NCI-H146 treated with DMSO at 0.1 percent for 48 hours (cell line): ENCODE data around the gene PPFIBP1.
"Not testable (repeated sequence)": the region's sequence is repeated elsewhere in the genome, so short reads cannot be mapped to it uniquely, and the experiment has no call there.

ENCODE experiments used
- DNase-seq: peaks from one replicate; lab custom pipeline; 2025; ENCODE audit not compliant: unreplicated experiment; lab: John Stamatoyannopoulos, UW

PPFIBP1 gene

GRCh38 chr12:27564612-27565213 is 40.7 kb downstream of the PPFIBP1 start:
- DNase-seq: no peak

- no peak for DNase-seq
These were observed 42.2 kb downstream of the PPFIBP1 start for GRCh38 chr12:27566159-27566558.

- no peak for DNase-seq
These were observed 42.6 kb downstream of the PPFIBP1 start for GRCh38 chr12:27566626-27567025.

GRCh38 chr12:27571463-27571862 is 47.5 kb downstream of the PPFIBP1 start:
- no peak for DNase-seq

GRCh38 chr12:27572486-27573255 is 48.7 kb downstream of the PPFIBP1 start:
- DNase-seq: no peak

GRCh38 chr12:27573972-27574371 is 50.0 kb downstream of the PPFIBP1 start:
- no peak for DNase-seq

- no peak for DNase-seq
These were observed 51.2 kb downstream of the PPFIBP1 start for GRCh38 chr12:27575090-27575761.

GRCh38 chr12:27575762-27576118 is 51.7 kb downstream of the PPFIBP1 start:
- no peak for DNase-seq

GRCh38 chr12:27576667-27577347 is 52.8 kb downstream of the PPFIBP1 start:
- DNase-seq: no peak

GRCh38 chr12:27577688-27578087 is 53.7 kb downstream of the PPFIBP1 start:
- no peak for DNase-seq

- no peak for DNase-seq
These were observed 54.8 kb downstream of the PPFIBP1 start for GRCh38 chr12:27578689-27579372.

GRCh38 chr12:27580561-27581330 is 56.7 kb downstream of the PPFIBP1 start:
- no peak for DNase-seq

- DNase-seq: not testable (repeated sequence)
These were observed 57.3 kb downstream of the PPFIBP1 start for GRCh38 chr12:27581331-27581671.

GRCh38 chr12:27581833-27582232 is 57.8 kb downstream of the PPFIBP1 start:
- not testable (repeated sequence) for DNase-seq

GRCh38 chr12:27582445-27582844 is 58.4 kb downstream of the PPFIBP1 start:
- not testable (repeated sequence) for DNase-seq

GRCh38 chr12:27583057-27583797 is 59.2 kb downstream of the PPFIBP1 start:
- no peak for DNase-seq

GRCh38 chr12:27583981-27584380 is 60.0 kb downstream of the PPFIBP1 start:
- no peak for DNase-seq

- DNase-seq: no peak
These were observed 61.8 kb downstream of the PPFIBP1 start for GRCh38 chr12:27585739-27586265.

GRCh38 chr12:27588075-27588730 is 64.2 kb downstream of the PPFIBP1 start:
- DNase-seq: not testable (repeated sequence)
